Measurements from ENCODE around the gene UBAC2.

Gene UBAC2

GRCh38 chr13:99281811-99282263 lies 81.2 kb downstream of the UBAC2 start:
- no peak for TF ChIP-seq ZNF8 (CRISPR knock-in tag; IDR thresholded peaks at IDR 0.05)
- no peak for TF ChIP-seq TOX (CRISPR knock-in tag; IDR thresholded peaks at IDR 0.05; ENCODE audit: borderline replicate concordance)
- TF ChIP-seq ZFP30 (CRISPR knock-in tag; IDR thresholded peaks at IDR 0.05) = no peak
- TF ChIP-seq POU6F1 (CRISPR knock-in tag; IDR thresholded peaks at IDR 0.05; ENCODE audit: borderline replicate concordance, low read depth) = no peak
- TF ChIP-seq ZNF565 (CRISPR knock-in tag; conservative IDR thresholded peaks at IDR 0.05; ENCODE audit: low read depth) = no peak
- no peak for TF ChIP-seq ISL1 (CRISPR knock-in tag; IDR thresholded peaks at IDR 0.05)
- TF ChIP-seq CSDC2 (CRISPR knock-in tag; IDR thresholded peaks at IDR 0.05) = no peak
- TF ChIP-seq TCF4 (CRISPR knock-in tag; IDR thresholded peaks at IDR 0.05; ENCODE audit: borderline replicate concordance) = no peak
- no peak for TF ChIP-seq ZC3H10 (CRISPR knock-in tag; IDR thresholded peaks at IDR 0.05)
- ATAC-seq = no peak

- TF ChIP-seq ZC3H10 (CRISPR knock-in tag; IDR thresholded peaks at IDR 0.05) = no peak
- no peak for TF ChIP-seq ARNTL (CRISPR knock-in tag; IDR thresholded peaks at IDR 0.05; ENCODE audit: borderline replicate concordance, low read depth)
- no peak for TF ChIP-seq TSHZ2 (CRISPR knock-in tag; IDR thresholded peaks at IDR 0.05)
- no peak for TF ChIP-seq ISL1 (CRISPR knock-in tag; IDR thresholded peaks at IDR 0.05)
- ATAC-seq = no peak
These were observed 81.9 kb downstream of the UBAC2 start for GRCh38 chr13:99282264-99283231.

GRCh38 chr13:99285432-99286182 lies 85.0 kb downstream of the UBAC2 start:
- no peak for ATAC-seq
- TF ChIP-seq CREB5 (CRISPR knock-in tag; IDR thresholded peaks at IDR 0.05; ENCODE audit: low read depth) (no peak), PATZ1 (CRISPR knock-in tag; IDR thresholded peaks at IDR 0.05; ENCODE audit: borderline replicate concordance) (no peak), POU6F1 (CRISPR knock-in tag; IDR thresholded peaks at IDR 0.05; ENCODE audit: borderline replicate concordance, low read depth) (no peak), TCF4 (CRISPR knock-in tag; IDR thresholded peaks at IDR 0.05; ENCODE audit: borderline replicate concordance) (no peak), SNAI2 (CRISPR knock-in tag; IDR thresholded peaks at IDR 0.05) (no peak), BACH2 (CRISPR knock-in tag; IDR thresholded peaks at IDR 0.05; ENCODE audit: borderline replicate concordance) (no peak), ZNF70 (CRISPR knock-in tag; IDR thresholded peaks at IDR 0.05) (no peak), ZNF8 (CRISPR knock-in tag; IDR thresholded peaks at IDR 0.05) (no peak), TSHZ2 (CRISPR knock-in tag; IDR thresholded peaks at IDR 0.05) (no peak), ZFP30 (CRISPR knock-in tag; IDR thresholded peaks at IDR 0.05) (no peak), TOX (CRISPR knock-in tag; IDR thresholded peaks at IDR 0.05; ENCODE audit: borderline replicate concordance) (no peak), GLIS3 (CRISPR knock-in tag; IDR thresholded peaks at IDR 0.05) (no peak), ESRRG (CRISPR knock-in tag; IDR thresholded peaks at IDR 0.05) (no peak), PPARA (CRISPR knock-in tag; IDR thresholded peaks at IDR 0.05; ENCODE audit: borderline replicate concordance) (no peak), ZNF565 (CRISPR knock-in tag; conservative IDR thresholded peaks at IDR 0.05; ENCODE audit: low read depth) (no peak), ZFP3 (CRISPR knock-in tag; IDR thresholded peaks at IDR 0.05) (no peak), ISL1 (CRISPR knock-in tag; IDR thresholded peaks at IDR 0.05) (no peak), RARB (CRISPR knock-in tag; IDR thresholded peaks at IDR 0.05) (no peak)
